ENCODE measurements around the gene SPATA7. TPM values are rescaled to one million over a fixed set of nuclear protein-coding genes. Genes with fewer than 3 reads are reported as not detected.

The SPATA7 gene
- total RNA-seq, 1 donor from 2014 or later, result 8.5 TPM

DNA sequence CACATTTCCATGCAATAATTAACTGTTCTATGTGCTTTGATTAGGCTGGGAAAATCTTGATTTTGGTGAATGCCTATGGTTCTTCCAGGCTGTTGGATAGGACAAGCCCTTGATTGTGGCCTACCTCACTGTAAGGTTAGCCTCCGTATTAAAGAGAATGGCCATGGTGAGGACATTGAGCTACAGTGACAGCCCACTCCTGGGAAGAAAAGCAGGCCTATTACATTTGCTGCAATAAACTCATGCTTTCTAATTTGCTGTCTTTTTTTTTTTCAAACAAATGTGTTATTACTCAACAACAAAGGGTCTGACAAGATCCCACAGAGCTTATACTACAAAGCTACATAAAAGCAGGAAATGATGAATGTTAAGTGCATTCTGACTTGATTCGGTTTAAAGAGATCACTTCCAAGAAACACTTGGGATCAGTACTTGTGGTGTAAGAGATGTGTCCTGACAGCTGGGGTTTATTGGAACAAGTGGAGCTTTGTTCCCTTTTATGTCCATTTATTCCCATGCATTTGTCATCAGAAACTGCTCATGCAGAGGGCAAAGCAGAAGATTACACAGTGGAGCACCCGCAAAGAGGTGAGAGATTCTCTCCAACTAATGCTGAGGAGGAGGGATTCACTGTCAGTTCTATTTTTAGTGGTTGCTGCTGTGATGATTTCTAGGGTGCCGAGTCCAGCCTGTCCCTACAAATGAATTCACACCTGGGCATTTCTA, 33.3 kb upstream of the SPATA7 start:
- Histone ChIP-seq H3K4me3 (no peak overlapping the region), H3K36me3 (no peaks in the 10 kb centered on the region), H3K27me3 (ENCODE audit: low read depth) (no peaks in the 10 kb centered on the region), H3K4me1 (peaks cover 6% of the 10 kb centered on the region), H3K9me3 (replicated peaks) (no peaks in the 10 kb centered on the region), H3K27ac (replicated peaks) (no peak overlapping the region)
- intact Hi-C loops (cut with micrococcal nuclease), result no loop called here
- no peak for DNase-seq
- TF ChIP-seq CTCF (IDR thresholded peaks at IDR 0.05; ENCODE audit: borderline replicate concordance), result no peak

DNA sequence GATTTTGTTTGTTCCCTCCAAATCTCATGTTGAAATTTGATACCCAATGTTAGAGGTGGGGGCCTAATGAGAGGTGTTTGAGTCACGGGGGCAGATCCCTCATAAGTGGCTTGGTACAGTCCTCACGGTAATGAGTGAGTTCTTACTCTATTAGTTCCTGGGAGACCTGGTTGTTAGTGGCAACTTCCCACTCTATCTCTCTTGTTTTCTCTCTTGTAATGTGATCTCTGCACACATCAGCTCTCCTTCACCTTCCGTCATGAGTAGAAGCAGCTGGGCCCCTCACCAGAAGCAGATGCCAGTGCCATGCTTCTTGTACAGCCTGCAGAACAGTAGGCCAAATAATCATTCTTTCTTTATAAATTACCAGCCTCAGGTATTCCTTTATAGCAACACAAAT, 32.8 kb upstream of the SPATA7 start:
- intact Hi-C loops (cut with micrococcal nuclease), result no loop called here
- peaks cover 4% of the 10 kb centered on the region for H3K27me3 ChIP-seq (ENCODE audit: low read depth)
- H3K27ac ChIP-seq (replicated peaks), result no peak overlapping the region
- no peak overlapping the region for H3K4me3 ChIP-seq
- peaks cover 6% of the 10 kb centered on the region for H3K4me1 ChIP-seq
- DNase-seq, result no peak
- H3K9me3 ChIP-seq (replicated peaks), result no peaks in the 10 kb centered on the region
- no peaks in the 10 kb centered on the region for H3K36me3 ChIP-seq
- TF ChIP-seq CTCF (IDR thresholded peaks at IDR 0.05; ENCODE audit: borderline replicate concordance), result no peak

DNA sequence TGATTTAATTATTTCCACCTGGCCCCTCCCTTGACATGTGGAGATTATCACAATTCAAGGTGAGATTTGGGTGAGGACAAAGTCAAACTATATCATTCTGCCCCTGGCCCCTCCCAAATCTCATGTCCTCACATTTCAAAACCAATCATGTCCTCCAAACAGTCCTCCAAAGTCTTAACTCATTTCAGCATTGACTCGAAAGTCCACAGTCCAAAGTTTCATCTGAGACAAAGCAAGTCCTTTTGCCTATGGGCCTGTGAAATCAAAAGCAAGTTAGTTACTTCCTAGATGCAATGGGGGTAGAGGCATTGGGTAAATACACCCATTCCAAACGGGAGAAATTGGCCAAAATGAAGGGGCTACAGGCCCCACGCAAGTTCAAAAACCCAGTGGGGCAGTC, 31.1 kb upstream of the SPATA7 start:
- DNase-seq, result no peak
- Histone ChIP-seq H3K4me3 (no peak overlapping the region), H3K27ac (replicated peaks) (no peak overlapping the region), H3K9me3 (replicated peaks) (no peaks in the 10 kb centered on the region), H3K36me3 (no peaks in the 10 kb centered on the region), H3K27me3 (ENCODE audit: low read depth) (peaks cover 4% of the 10 kb centered on the region), H3K4me1 (no peaks in the 10 kb centered on the region)
- TF ChIP-seq CTCF (IDR thresholded peaks at IDR 0.05; ENCODE audit: borderline replicate concordance), result no peak
- intact Hi-C loops (cut with micrococcal nuclease), result no loop called here

- Histone ChIP-seq H3K9me3 (replicated peaks) (no peaks in the 10 kb centered on the region), H3K27me3 (ENCODE audit: low read depth) (peaks cover 36% of the 10 kb centered on the region), H3K4me3 (no peak overlapping the region), H3K4me1 (no peaks in the 10 kb centered on the region), H3K27ac (replicated peaks) (no peak overlapping the region), H3K36me3 (no peaks in the 10 kb centered on the region)
- intact Hi-C loops (cut with micrococcal nuclease), result no loop called here
- no peak for TF ChIP-seq CTCF (IDR thresholded peaks at IDR 0.05; ENCODE audit: borderline replicate concordance)
- DNase-seq, result no peak
Measured at GRCh38 chr14:88359500-88359899, 26.0 kb upstream of the SPATA7 start.

GRCh38 chr14:88363644-88364043, 21.8 kb upstream of the SPATA7 start:
- no peak for TF ChIP-seq CTCF (IDR thresholded peaks at IDR 0.05; ENCODE audit: borderline replicate concordance)
- intact Hi-C loops (cut with micrococcal nuclease), result no loop called here
- Histone ChIP-seq H3K36me3 (no peaks in the 10 kb centered on the region), H3K9me3 (replicated peaks) (peaks cover under 1% of the 10 kb centered on the region), H3K4me3 (no peak overlapping the region), H3K27me3 (ENCODE audit: low read depth) (peaks cover 32% of the 10 kb centered on the region), H3K27ac (replicated peaks) (no peak overlapping the region), H3K4me1 (no peaks in the 10 kb centered on the region)
- DNase-seq, result no peak
